GM19025 (cell line): ENCODE data around the gene VMP1.

ENCODE experiments used
- ATAC-seq: cut with Tn5 transposase; IDR thresholded peaks from one replicate; pipeline ENCODE4 v1.9.1; 2021; ENCODE audit warnings: mild to moderate bottlenecking, low read depth, moderate library complexity; ENCODE audit not compliant: unreplicated experiment

The VMP1 gene

DNA sequence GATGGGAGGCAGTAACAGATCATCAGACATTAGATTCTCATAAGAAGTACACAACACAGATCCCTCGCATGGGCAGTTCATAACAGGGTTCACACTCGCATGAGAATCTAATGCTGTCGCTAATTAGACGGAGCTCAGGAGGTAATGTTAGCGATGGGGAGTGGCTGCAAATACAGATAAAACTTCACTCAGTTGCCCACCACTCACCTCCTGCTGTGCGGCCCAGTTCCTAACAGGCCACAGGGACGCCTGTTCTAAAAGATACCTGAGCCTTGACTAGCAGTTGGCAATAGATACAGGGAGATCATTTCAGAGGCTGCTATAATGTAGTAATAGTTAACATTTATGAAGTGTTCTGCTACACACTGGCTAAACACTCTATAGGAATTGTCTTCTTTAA is 5.2 kb upstream of the VMP1 start:
- no peak for ATAC-seq

DNA sequence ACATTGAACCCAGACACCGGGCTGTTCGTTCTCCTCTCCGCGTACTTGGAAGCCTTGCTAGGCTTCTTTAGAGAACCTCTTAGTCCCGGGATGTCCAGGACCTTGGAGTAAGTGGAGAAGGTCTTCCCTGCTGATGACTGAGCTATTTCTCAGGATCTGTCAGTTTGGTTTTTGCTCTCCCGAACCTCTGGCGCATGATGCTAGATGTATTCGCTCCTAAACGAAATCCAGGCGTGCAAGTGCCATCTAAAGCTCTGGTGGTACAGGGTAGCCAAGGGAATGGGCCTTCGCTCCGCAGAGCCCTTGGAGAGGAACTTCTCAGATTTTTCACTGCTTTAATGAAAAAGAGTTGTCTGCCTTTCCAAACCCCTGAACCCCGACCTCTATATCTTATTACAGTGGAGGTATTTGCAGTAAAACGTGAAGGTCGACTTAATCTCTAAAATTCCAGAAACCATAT is 547 bp downstream of the VMP1 start:
- ATAC-seq = no peak

DNA sequence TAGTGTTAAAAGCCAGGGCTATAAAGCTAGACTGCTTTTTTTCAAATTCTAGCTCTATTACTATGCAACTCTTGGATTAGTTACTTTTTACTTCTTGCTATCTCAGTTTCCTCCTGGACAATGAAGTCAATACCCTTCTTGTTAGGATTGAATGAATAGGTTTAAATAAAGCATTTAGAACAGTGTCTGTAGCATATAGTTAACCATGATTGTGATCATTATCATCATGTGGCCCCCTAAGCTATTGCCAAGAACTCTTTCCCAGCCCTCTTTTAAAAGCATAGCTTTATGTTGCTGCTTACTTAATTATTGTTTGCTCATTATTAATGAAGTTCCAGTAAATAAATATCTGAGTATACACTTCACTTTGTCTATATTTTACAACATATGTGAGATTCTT is 4.5 kb downstream of the VMP1 start:
- ATAC-seq = no peak

DNA sequence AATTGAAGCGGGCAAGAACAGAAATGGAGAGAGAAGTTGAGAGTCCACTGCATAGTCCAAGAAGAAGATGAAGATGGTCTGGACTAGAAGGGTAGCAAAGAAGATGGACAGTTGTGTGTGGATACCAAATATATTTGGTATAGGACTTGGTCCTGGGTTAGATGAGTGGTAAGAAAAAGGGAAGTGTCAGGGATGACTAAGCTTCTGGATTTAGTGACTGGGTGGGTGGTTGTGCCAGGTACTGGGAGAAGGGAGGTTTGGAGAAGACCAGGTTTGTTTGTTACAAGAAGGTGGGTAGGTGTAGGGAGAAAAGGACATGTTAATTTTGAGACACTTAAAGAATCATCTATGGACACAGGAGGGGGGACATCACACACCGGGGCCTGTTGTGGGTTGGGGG is 5.4 kb downstream of the VMP1 start:
- ATAC-seq = no peak

DNA sequence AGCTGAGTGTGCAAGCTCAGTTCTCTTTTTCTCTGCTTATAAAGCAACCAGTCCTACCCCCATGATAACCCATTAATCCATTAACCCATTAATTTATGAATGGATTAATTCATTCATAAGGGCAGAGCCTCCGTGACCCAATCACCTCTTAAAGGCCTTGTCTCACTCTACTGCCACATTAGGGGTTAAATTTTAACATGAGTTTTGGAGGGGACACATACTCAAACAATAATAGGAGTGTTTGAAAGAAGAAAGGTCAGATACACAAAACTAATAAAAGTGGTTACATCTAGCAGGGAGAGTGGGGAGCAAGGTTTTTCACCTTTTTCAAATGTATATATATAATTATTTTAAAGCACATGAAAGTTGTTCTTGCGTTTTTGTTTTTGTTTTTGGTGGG is 6.8 kb downstream of the VMP1 start:
- ATAC-seq = no peak

DNA sequence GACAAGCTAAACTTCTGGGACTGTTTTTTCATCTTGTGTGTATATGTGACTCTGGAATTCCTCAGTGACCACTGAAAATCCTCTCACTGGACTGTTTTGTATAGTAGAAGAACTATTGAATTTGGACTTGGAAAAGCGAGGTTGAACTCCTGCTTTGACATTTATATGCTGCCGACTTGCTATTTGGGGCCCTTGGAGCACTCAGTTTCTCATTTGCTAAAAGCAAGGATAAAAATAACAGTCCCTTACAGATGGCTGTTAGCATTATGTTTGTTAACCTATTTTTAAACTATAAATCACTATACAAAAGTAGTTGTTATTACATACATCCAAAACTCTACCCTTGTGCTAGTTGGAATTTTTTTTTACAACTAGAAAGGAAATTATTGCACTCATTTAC is 9.0 kb downstream of the VMP1 start:
- no peak for ATAC-seq

DNA sequence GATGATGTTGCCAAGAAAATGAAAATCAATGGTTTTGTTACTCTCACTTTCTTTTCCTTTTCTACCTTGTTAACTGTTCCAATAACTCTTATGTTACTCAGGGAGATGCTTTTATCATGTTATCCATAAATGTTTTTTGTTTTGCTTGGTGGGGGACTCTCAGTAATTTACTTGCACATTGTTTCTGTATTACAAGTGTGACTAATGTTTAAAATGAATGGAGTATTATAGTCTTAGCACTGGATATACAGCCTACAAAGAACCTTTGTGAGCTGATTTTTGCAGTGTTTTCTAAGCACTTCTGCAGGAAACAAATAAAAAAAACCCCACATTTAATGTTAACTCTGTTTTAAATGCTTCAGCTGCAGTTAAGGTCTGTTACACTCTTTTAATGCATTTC is 12.1 kb downstream of the VMP1 start:
- ATAC-seq = no peak

DNA sequence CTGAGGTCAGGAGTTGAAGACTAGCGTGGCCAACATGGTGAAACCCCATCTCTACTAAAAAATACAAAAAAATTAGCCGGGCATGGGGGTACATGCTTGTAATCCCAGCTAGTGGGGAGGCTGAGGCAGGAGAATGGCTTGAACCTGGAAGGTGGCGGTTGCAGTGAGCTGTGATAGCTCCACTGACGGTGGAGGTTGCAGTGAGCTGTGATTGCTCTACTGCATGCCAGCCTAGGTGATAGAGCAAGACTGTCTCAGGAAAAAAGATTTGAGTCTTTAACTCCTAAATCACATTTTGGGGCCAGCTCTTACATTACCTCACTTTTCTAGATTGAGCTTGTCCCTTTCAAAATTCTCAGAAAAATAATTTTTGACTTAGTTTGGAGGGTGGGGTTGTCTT is 15.2 kb downstream of the VMP1 start:
- no peak for ATAC-seq

DNA sequence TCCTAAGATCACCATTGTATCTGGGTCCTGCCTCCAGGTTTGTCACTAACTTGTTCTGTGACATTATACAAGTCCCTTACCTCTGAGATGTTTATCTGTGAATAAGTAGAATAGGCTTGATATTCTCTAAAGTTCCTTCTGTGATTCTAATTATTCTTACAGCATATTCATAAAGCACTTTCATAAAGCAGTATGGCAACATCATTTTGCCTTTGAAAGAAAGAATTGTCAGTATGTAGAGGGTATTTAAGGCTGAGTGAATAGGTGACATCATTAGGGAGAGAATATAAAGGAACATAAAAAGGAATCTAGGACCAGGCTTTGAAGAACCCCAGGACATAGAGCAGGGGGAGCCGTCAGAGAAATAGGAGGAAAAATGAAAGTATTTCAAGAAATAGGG is 15.6 kb downstream of the VMP1 start:
- ATAC-seq = no peak

DNA sequence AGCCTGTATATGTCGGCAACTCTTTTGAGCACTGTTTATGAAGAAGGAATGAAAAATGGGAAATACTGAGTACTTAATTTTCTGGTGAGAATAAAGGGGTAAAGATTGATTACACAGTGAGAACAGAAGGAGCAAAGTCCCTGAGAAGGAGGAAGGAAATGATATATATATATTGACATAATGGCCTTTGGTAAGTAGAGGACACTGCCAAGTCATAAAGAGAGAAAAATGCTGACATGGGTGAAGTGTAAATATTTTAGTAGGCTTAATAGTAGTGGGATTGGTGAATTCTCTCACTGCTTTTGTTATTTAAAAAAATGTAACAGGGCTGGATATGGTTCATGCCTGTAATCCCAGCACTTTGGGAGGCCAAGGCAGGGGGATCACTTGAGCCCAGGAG is 16.2 kb downstream of the VMP1 start:
- ATAC-seq = no peak

DNA sequence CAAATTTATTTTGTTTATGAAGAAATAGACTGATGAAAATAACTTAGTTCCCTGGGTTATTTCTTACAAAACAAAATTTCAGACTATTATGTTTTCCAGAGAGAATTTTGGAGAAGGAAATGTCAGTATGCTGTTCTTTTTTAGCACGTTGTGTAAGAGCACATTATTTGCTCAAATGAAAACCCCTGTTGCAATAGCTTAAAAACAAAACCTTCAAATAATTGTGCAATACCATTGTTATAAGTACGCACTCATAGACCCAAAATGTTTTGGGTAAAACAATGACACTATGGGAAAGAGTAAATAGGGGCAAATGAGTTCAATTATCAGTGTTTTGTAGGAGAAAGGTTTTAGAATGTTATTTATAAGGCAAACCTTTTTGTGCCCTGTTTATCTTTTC is 18.2 kb downstream of the VMP1 start:
- ATAC-seq = no peak

DNA sequence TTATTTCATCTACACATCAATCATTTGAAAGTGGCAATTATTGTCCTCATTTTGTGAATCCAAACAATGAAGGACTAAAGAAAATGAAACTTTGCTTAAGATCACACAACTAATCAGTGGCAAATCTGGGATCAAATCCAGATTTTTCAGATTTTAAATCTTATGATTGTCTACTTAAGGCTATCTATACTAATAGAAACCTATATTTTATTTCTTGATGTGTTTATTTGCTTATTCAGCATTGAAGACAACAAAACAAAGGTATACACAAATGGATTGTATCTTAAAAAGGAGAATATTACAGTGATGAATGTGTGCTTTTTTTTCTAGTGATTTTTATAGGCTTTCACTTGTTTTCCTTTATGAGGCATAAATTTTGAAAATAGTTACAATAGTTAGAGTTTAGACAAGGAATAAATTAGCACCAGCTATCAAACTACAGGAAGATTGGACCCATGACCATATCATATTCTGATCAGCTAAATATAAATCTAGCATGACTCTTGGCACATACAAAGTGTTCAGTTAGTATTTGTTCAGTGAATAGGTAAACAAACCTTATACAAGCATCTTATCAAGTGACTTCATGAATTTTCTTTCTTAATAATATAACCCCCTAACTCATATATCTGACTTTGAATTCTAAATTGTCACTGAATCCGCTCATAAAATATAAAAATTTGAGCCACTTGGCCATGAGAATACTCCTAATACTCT is 20.5 kb downstream of the VMP1 start:
- ATAC-seq = no peak

DNA sequence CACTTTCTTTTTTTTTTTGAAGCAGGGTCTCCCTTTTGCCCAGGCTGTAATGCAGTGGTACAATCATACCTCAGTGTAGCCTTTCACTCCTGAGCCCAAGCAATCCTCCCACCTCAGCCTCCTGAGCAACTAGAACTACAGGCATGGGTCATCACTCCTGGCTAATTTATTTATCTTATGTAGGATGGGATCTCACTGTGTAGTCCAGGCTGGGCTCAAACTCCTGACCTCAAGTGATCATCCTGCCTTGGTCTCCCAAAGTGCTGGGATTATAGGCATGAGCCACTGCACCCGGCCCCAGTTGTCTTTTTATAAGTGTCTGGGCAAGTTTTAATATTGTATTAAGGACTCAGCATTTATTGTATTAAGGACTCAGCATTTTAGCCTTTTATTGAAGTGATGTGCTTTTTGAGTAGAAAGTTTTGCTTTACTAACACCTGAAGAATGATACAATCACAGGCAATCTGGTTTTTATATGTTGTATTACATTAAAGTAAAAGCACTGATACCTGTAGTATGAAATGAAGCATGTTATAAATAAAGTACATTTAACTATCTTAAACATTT is 22.9 kb downstream of the VMP1 start:
- ATAC-seq = no peak

DNA sequence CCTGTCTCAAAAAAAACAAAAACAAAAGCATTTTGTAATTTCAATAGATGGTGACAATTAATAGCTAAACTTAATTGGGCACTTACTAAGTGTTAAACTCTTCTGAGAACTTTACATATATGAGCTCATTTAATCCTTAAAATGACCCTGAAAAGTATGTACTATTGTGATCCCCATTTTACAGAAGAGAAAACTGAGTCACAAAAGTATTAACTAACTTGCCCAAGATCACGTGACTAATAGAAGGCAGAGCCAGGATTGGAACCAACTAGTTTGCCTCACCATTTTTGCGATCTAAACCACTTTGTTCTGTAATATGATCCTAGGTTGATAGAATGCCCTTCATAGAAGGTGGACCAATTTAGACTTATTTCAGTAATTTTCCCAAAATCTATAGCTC is 26.2 kb downstream of the VMP1 start:
- ATAC-seq = no peak

DNA sequence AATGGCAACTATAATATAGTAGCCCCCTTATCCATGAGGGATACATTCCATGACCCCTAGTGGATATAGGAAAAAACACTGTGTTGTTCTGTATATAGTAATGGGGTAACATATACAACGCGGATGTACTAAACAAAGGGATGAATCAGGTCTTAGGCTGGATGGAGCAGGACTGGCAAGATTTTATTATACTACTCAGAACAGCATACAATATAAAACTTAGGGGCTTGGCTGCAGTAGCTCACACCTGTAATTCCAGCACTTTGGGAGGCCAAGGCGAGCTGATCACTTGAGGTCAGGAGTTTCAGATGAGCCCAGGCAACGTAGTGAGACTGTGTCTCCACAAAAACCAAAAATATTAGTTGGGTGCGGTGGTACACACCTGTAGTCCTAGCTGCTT is 26.8 kb downstream of the VMP1 start:
- ATAC-seq = no peak

DNA sequence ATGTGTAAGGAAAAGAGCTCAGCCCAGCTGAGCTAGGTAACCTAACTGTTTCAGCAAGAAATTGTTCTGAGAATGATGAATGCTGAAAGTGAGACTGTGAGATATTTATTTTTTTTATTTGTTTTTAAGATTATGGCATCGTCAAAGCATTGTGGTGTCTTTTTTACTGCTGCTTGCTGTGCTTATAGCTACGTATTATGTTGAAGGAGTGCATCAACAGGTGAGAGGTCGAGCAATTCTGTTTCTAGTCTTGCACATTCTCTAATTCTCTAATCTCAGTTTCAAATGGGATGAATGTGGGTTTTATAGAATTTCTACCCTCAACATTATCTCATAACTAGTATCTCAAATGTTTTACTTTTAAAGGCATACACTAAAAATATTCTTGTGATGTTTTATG is 29.9 kb downstream of the VMP1 start:
- no peak for ATAC-seq

DNA sequence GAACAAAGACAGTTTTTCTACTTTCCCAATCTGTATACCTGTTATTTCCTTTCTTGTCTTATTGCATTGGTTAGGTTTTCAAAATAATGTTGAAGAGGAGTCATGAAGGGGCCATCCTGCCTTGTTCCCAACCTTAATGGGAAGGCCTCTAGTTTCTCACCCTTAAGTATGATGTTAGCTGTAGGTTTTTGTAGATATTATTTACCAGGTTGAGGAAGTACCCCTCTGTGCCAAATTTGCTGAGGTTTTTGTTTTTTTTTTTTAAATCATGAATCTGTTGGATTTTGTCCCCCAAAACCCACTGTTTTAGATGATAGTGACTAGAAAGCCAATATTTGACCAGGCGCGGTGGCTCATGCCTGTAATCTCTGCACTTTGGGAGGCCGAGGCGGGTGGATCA is 36.4 kb downstream of the VMP1 start:
- ATAC-seq = no peak

DNA sequence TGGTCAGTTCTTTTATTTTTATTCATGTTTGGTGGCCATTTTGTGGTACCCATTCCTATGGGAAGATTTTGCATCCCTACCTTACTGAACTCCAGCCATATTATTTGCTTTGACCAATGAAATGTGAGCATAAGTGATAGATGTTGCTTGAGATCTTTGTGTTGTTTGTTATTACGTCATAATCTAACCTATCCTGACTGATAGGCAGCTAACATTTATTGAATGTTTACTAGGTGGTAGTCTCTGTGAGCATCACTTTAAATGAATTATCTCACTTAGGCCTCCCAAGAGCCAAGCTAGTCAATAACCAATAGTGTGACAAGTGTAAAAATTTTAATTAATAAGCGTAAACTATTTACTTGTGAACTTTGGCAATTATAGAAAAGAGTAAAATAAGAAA is 37.6 kb downstream of the VMP1 start:
- ATAC-seq = no peak

DNA sequence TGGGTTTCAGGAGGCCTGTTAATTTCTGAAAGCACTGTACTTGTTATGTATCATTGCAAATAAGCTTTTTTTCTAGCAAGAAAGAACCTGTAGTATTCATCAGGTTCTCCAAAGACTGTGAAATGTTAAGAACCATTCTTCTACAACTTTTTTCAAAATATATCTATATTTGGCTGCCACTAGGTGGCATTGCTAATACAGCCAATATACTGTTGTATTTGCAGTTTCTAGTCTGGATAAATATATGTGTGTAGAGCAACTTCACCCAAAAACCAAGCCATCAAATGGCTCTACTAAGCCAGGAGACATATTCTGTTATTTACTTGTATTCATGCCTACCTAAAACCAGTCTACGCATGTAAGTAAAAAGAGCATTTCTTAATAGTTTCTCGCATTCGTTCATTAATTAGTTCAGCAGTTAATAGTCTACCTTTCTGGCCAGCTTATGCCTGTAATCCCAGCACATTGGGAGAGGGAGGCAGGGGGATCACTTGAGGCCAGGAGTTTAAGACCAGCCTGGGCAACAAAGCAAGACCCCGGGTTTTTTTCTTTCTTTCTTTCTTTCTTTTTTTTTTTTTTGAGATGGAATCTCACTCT is 39.5 kb downstream of the VMP1 start:
- no peak for ATAC-seq

DNA sequence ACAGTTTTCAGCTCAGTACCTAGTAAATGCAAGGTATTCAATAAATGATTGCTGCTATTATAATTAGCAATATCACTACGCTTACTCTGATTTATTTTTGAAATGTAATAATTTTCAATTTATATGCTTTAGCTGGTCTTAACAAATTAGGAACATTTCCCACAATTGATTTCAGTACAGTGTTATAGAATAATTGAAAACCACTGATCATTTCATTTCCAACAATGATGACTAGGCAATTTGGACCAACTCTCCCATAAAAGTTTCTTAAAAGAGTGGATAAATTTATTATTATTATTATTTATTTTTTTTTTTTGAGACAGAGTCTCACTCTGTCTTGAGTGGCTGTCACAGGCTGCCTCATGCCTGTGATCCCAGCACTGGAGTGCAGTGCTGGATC is 41.1 kb downstream of the VMP1 start:
- no peak for ATAC-seq

DNA sequence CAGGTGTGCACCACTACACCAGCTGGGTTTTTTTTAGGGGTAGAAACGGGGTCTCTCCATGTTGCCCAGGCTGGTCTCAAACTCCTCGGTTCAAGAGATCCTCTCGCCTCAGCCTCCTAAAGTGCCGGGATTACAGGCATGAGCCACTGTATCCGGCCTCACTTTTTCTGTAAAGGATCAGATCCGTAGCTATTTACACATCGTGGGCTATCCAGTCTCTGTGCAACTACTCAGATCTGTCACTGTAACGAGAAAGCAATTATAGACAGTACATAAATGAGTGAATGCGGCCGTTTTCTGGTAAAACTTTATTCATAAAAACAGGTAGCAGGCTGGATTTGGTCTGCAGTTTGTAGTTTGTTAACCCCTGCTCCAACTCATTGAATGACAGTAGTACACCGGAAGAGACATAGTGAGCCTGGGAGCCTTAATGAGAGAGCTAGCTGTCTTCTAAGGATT is 44.5 kb downstream of the VMP1 start:
- no peak for ATAC-seq

DNA sequence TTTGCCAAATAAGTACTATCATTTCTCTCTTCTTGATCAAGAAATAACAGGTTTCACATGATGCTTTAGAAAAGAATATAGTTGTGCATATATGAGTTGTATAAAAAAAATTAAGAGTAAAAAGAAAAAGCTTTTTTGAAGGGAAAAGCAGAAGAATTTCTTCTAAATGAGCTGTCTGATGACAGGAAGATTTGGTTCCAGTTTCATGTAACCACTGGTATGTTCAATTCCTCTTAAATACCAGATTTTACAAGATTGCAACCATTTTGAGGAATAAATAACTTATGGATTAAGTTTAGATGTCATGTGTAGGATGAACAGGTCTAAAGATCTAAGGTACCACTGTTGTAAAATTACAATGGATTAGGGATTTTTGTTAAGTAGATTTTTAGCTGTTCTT is 45.0 kb downstream of the VMP1 start:
- ATAC-seq = no peak
